Activated B cell treated with CpG ODN at 0.5 μM for 24 hours (primary cell): ENCODE measurements around the gene TRIM2. TPM values are rescaled to one million over a fixed set of nuclear protein-coding genes. Genes with fewer than 3 reads are reported as not detected.

Experiments used
- ATAC-seq: fragments of 200-7000 bp; cut with Tn5 transposase; one replicate; pipeline ENCODE4 v1.10.0; 2021; ENCODE audit warnings: low read depth, mild to moderate bottlenecking, moderate library complexity
- CTCF ChIA-PET: fragments of 350-600 bp; sonication (Branson Sonifier 250); formaldehyde crosslinking; loops from one replicate; lab custom pipeline; 2021; ENCODE audit warnings: antibody characterized with exemption; lab: Charles Lee
- POLR2A ChIA-PET: fragments of 350-600 bp; sonication (Branson Sonifier 250); formaldehyde crosslinking; loops from one replicate; lab custom pipeline; 2021; ENCODE audit warnings: antibody characterized with exemption; lab: Charles Lee
- DNase-seq: peaks from one replicate; pipeline ENCODE4 v3.0.0; 2022
- H3K27ac Mint-ChIP-seq: one replicate; pipeline ENCODE4 v1.8.0; 2020; ENCODE audit warnings: mixed read lengths
- H3K27me3 Mint-ChIP-seq: one replicate; pipeline ENCODE4 v1.8.0; 2021; ENCODE audit warnings: mixed read lengths
- H3K36me3 Mint-ChIP-seq: one replicate; pipeline ENCODE4 v1.8.0; 2021; ENCODE audit warnings: low read depth, mixed read lengths
- H3K4me1 Mint-ChIP-seq: one replicate; pipeline ENCODE4 v1.8.0; 2021; ENCODE audit warnings: mixed read lengths
- H3K4me3 Mint-ChIP-seq: one replicate; pipeline ENCODE4 v1.8.0; 2020; ENCODE audit warnings: mild to moderate bottlenecking, mixed read lengths
- H3K9me3 Mint-ChIP-seq: one replicate; pipeline ENCODE4 v1.8.0; 2020; ENCODE audit warnings: mixed read lengths
- intact Hi-C: fragments of 100-400 bp; cut with micrococcal nuclease; formaldehyde crosslinking; loops from one replicate; pipeline ENCODE4 v1.15.1; 2024
- total RNA-seq: library from RNA; stranded (reverse); gene quantifications from 2 replicates; pipeline ENCODE4 v1.2.3, GENCODE V29; 2022
- TF ChIP-seq, protein P1 (sequence below): fragments of 200-600 bp; IDR thresholded peaks from one replicate; pipeline ENCODE4 v1.8.0; 2022; ENCODE audit warnings: antibody characterized with exemption, mild to moderate bottlenecking

The TRIM2 gene
- total RNA-seq, 1 donor from 2014 or later: 5.1 TPM

DNA sequence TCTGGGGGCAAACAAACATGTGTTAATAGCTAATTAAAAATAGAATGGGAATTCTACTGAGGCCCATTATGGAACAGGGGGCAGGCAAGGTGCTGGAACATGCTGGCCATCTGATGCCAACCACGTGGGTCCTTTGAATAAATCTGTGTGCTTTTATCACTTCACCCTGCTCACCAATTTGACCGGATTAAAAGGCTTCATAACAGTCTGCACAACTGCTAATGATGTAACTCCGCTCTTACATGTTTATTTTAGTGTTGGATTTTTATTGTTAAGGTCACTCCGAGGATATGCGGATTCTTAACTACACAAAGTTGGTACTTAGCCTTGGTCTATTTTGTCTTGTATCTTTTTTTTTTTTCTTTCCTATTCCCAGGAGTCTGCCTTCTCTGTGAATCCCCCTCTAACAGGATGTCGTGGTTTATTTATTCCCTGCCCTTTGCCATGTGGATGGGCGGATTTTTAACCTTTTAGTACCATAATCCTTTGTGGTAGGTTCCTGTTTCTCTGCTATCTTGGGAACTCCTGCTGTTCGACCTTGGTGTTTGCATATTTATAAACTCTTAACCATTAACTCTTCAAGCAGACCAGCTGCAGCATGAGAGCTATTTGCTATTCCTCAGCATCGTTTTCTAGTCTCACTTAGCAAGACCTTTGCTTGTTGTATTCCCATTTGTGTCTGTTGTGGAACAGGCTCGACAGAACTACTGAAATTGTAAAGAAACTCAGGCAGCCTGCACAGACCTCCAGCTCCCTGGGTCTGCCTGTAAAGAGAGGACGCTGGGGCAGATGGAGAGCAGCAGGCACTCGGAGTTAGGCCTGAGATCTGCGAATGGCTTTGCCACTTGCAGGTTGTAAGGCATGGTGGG is 38.0 kb downstream of the TRIM2 start:
- Mint-ChIP-seq H3K4me3 (no peak overlapping the region), H3K36me3 (no peaks in the 10 kb centered on the region), H3K9me3 (no peaks in the 10 kb centered on the region), H3K27me3 (no peaks in the 10 kb centered on the region), H3K4me1 (peaks cover 6% of the 10 kb centered on the region), H3K27ac (no peak overlapping the region)
- TF ChIP-seq, protein P1, sequence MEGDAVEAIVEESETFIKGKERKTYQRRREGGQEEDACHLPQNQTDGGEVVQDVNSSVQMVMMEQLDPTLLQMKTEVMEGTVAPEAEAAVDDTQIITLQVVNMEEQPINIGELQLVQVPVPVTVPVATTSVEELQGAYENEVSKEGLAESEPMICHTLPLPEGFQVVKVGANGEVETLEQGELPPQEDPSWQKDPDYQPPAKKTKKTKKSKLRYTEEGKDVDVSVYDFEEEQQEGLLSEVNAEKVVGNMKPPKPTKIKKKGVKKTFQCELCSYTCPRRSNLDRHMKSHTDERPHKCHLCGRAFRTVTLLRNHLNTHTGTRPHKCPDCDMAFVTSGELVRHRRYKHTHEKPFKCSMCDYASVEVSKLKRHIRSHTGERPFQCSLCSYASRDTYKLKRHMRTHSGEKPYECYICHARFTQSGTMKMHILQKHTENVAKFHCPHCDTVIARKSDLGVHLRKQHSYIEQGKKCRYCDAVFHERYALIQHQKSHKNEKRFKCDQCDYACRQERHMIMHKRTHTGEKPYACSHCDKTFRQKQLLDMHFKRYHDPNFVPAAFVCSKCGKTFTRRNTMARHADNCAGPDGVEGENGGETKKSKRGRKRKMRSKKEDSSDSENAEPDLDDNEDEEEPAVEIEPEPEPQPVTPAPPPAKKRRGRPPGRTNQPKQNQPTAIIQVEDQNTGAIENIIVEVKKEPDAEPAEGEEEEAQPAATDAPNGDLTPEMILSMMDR: no peak
- ATAC-seq (no peak), DNase-seq (no peak)
- ChIA-PET POLR2A (interaction anchor here (0.6 to 0.9 kb wide), 2 partner anchors 19 to 21 kb away, joined by 4 to 23 read pairs; no protein-coding TSS in a partner anchor), CTCF (no interaction called here)
- intact Hi-C loops: no loop called here

DNA sequence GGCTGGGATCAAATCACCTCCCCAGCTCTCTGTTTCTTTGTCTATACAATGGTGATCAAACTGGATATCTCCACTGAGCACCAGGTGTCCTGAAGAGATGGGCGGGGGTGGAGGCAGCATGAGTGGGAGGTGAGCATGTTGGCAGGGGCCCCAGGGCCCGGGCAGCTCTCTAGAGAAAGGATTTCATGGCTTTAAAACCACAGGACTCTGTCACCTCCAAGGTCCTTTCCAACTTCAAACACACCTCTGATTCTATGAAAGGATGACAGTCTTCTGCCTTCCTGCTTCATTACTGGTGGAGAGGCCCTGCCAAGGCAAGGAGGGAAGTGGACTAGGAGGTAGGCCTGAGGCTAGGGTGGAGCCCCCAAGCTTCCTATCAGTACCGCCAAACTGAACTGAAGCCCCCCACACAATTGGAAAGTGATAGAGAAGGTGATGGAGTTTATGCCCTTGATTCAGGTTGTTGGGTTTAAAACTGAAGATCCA is 38.6 kb downstream of the TRIM2 start:
- Mint-ChIP-seq H3K27ac (no peak overlapping the region), H3K9me3 (no peaks in the 10 kb centered on the region), H3K4me3 (no peak overlapping the region), H3K36me3 (no peaks in the 10 kb centered on the region), H3K4me1 (peaks cover 6% of the 10 kb centered on the region), H3K27me3 (no peaks in the 10 kb centered on the region)
- DNase-seq (no peak), ATAC-seq (no peak)
- POLR2A ChIA-PET: no interaction called here
- intact Hi-C loops: no loop called here
- TF ChIP-seq, protein P1: no peak
- CTCF ChIA-PET: no interaction called here

DNA sequence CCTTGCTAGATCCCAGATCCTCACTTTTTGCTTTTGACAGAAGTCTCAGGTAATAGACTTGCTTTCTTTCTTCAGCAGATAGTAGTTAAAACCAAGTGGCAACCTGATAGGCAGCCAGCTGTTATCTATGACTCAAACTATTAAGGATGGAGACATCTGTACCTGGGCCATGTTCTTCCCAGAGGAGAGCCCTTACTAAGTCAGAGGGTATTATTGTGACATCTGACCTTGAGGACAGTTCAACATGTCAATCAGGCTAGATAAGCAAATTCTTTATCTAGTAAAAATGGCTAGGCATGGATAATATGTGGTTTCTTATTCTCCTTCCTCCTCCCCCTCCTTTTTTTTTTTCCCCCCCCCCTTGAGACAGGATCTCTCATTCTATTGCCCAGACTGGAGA is 39.2 kb downstream of the TRIM2 start:
- H3K27ac Mint-ChIP-seq: no peak overlapping the region
- no peaks in the 10 kb centered on the region for H3K27me3 Mint-ChIP-seq
- no peaks in the 10 kb centered on the region for H3K36me3 Mint-ChIP-seq
- ATAC-seq (no peak), DNase-seq (no peak)
- peaks cover 9% of the 10 kb centered on the region for H3K4me1 Mint-ChIP-seq
- TF ChIP-seq, protein P1: no peak
- no peak overlapping the region for H3K4me3 Mint-ChIP-seq
- no peaks in the 10 kb centered on the region for H3K9me3 Mint-ChIP-seq
- intact Hi-C loops: no loop called here
- CTCF ChIA-PET: no interaction called here
- POLR2A ChIA-PET: no interaction called here

- CTCF ChIA-PET: no interaction called here
- DNase-seq (no peak), ATAC-seq (no peak)
- intact Hi-C loops: no loop called here
- H3K4me3 Mint-ChIP-seq: no peak overlapping the region
- no peaks in the 10 kb centered on the region for H3K9me3 Mint-ChIP-seq
- H3K27me3 Mint-ChIP-seq: no peaks in the 10 kb centered on the region
- POLR2A ChIA-PET: no interaction called here
- H3K27ac Mint-ChIP-seq: no peak overlapping the region
- TF ChIP-seq, protein P1: no peak
- H3K36me3 Mint-ChIP-seq: no peaks in the 10 kb centered on the region
- H3K4me1 Mint-ChIP-seq: peaks cover 23% of the 10 kb centered on the region
Measured at GRCh38 chr4:153244969-153245368, 40.7 kb downstream of the TRIM2 start.

DNA sequence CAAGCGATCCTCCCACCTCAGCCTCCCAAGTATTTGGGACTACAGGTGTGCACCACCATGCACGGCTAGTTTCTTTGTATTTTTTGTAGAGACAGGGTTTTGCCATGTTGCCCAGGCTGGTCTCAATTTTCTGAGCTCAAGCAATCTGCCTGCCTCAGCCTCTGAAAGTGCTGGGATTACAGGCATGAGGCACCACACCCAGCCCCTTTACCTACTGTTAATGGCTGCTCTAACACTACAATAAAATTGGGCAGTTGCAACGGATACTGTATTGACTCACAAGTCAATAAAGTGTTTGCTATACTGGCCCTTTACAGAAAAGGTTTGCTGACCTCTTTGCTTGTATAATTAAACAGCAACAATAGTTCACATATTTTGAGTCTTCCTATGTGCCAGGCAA is 41.5 kb downstream of the TRIM2 start:
- Mint-ChIP-seq H3K36me3 (no peaks in the 10 kb centered on the region), H3K4me3 (no peak overlapping the region), H3K4me1 (peaks cover 27% of the 10 kb centered on the region), H3K27me3 (no peaks in the 10 kb centered on the region), H3K27ac (no peak overlapping the region), H3K9me3 (no peaks in the 10 kb centered on the region)
- ATAC-seq (no peak), DNase-seq (no peak)
- POLR2A ChIA-PET: no interaction called here
- TF ChIP-seq, protein P1: no peak
- intact Hi-C loops: no loop called here
- CTCF ChIA-PET: no interaction called here
